Measurements from ENCODE around the gene SLC4A5. TPM values are rescaled to one million over a fixed set of nuclear protein-coding genes. Genes with fewer than 3 reads are reported as not detected.

The SLC4A5 gene
- total RNA-seq, 2 donors from 2014 or later = 2.2 to 4.4 TPM

GRCh38 chr2:74373985-74374384 is 30.8 kb upstream of the SLC4A5 start:
- Mint-ChIP-seq H3K4me1 (peaks cover 13% of the 10 kb centered on the region), H3K9me3 (no peaks in the 10 kb centered on the region), H3K27ac (no peak overlapping the region), H3K36me3 (ENCODE audit: low read depth) (peaks cover 60% of the 10 kb centered on the region), H3K27me3 (no peaks in the 10 kb centered on the region), H3K4me3 (no peak overlapping the region)
- ATAC-seq (replicated peaks) = no peak

- H3K27ac Mint-ChIP-seq = no peak overlapping the region
- no peaks in the 10 kb centered on the region for H3K9me3 Mint-ChIP-seq
- H3K4me1 Mint-ChIP-seq = peaks cover 8% of the 10 kb centered on the region
- no peaks in the 10 kb centered on the region for H3K27me3 Mint-ChIP-seq
- ATAC-seq (replicated peaks) = no peak
- peaks cover 62% of the 10 kb centered on the region for H3K36me3 Mint-ChIP-seq (ENCODE audit: low read depth)
- no peak overlapping the region for H3K4me3 Mint-ChIP-seq
Observed at GRCh38 chr2:74373221-74373676, 30.0 kb upstream of the SLC4A5 start.

GRCh38 chr2:74372674-74373073 is 29.5 kb upstream of the SLC4A5 start:
- no peak for ATAC-seq (replicated peaks)
- Mint-ChIP-seq H3K27me3 (no peaks in the 10 kb centered on the region), H3K9me3 (no peaks in the 10 kb centered on the region), H3K4me3 (no peak overlapping the region), H3K27ac (no peak overlapping the region), H3K4me1 (peaks cover 8% of the 10 kb centered on the region), H3K36me3 (ENCODE audit: low read depth) (peaks cover 62% of the 10 kb centered on the region)

- Mint-ChIP-seq H3K27me3 (no peaks in the 10 kb centered on the region), H3K36me3 (ENCODE audit: low read depth) (peaks cover 62% of the 10 kb centered on the region), H3K4me1 (peaks cover 4% of the 10 kb centered on the region), H3K27ac (peak overlapping the region; percentile 72), H3K9me3 (no peaks in the 10 kb centered on the region), H3K4me3 (no peak overlapping the region)
- ATAC-seq (replicated peaks) = no peak
Observed at GRCh38 chr2:74371421-74371820, 28.2 kb upstream of the SLC4A5 start.

- Mint-ChIP-seq H3K36me3 (ENCODE audit: low read depth) (peaks cover 70% of the 10 kb centered on the region), H3K27ac (no peak overlapping the region), H3K4me1 (peaks cover 2% of the 10 kb centered on the region), H3K9me3 (no peaks in the 10 kb centered on the region), H3K4me3 (no peak overlapping the region), H3K27me3 (no peaks in the 10 kb centered on the region)
- ATAC-seq (replicated peaks) = no peak
Observed at GRCh38 chr2:74369976-74370375, 26.8 kb upstream of the SLC4A5 start.

GRCh38 chr2:74368499-74368898 is 25.3 kb upstream of the SLC4A5 start:
- Mint-ChIP-seq H3K27ac (no peak overlapping the region), H3K4me1 (no peaks in the 10 kb centered on the region), H3K9me3 (no peaks in the 10 kb centered on the region), H3K4me3 (no peak overlapping the region), H3K27me3 (no peaks in the 10 kb centered on the region), H3K36me3 (ENCODE audit: low read depth) (peaks cover 85% of the 10 kb centered on the region)
- ATAC-seq (replicated peaks) = no peak

- Mint-ChIP-seq H3K27me3 (no peaks in the 10 kb centered on the region), H3K9me3 (no peaks in the 10 kb centered on the region), H3K4me1 (no peaks in the 10 kb centered on the region), H3K27ac (no peak overlapping the region), H3K36me3 (ENCODE audit: low read depth) (peaks cover 92% of the 10 kb centered on the region), H3K4me3 (no peak overlapping the region)
- no peak for ATAC-seq (replicated peaks)
Observed at GRCh38 chr2:74367789-74368188, 24.6 kb upstream of the SLC4A5 start.

GRCh38 chr2:74366036-74366435 is 22.8 kb upstream of the SLC4A5 start:
- Mint-ChIP-seq H3K27me3 (no peaks in the 10 kb centered on the region), H3K36me3 (ENCODE audit: low read depth) (peaks cover 98% of the 10 kb centered on the region), H3K27ac (peak overlapping the region; percentile 31), H3K9me3 (no peaks in the 10 kb centered on the region), H3K4me1 (no peaks in the 10 kb centered on the region), H3K4me3 (no peak overlapping the region)
- no peak for ATAC-seq (replicated peaks)

GRCh38 chr2:74364533-74365505 is 21.6 kb upstream of the SLC4A5 start:
- H3K27me3 Mint-ChIP-seq = no peaks in the 10 kb centered on the region
- H3K4me3 Mint-ChIP-seq = no peak overlapping the region
- H3K27ac Mint-ChIP-seq = no peak overlapping the region
- peaks cover 96% of the 10 kb centered on the region for H3K36me3 Mint-ChIP-seq (ENCODE audit: low read depth)
- no peak for ATAC-seq (replicated peaks)
- H3K4me1 Mint-ChIP-seq = no peaks in the 10 kb centered on the region
- H3K9me3 Mint-ChIP-seq = no peaks in the 10 kb centered on the region

- Mint-ChIP-seq H3K4me1 (no peaks in the 10 kb centered on the region), H3K4me3 (no peak overlapping the region), H3K27me3 (no peaks in the 10 kb centered on the region), H3K27ac (peak overlapping the region; percentile 31), H3K36me3 (ENCODE audit: low read depth) (peaks cover 92% of the 10 kb centered on the region), H3K9me3 (no peaks in the 10 kb centered on the region)
- no peak for ATAC-seq (replicated peaks)
Observed at GRCh38 chr2:74361327-74361726, 18.1 kb upstream of the SLC4A5 start.

GRCh38 chr2:74357627-74358026 is 14.4 kb upstream of the SLC4A5 start:
- Mint-ChIP-seq H3K4me1 (no peaks in the 10 kb centered on the region), H3K4me3 (no peak overlapping the region), H3K36me3 (ENCODE audit: low read depth) (peaks cover 60% of the 10 kb centered on the region), H3K27me3 (no peaks in the 10 kb centered on the region), H3K27ac (peak overlapping the region; percentile 27), H3K9me3 (no peaks in the 10 kb centered on the region)
- ATAC-seq (replicated peaks) = no peak

- no peak overlapping the region for H3K27ac Mint-ChIP-seq
- ATAC-seq (replicated peaks) = no peak
- no peaks in the 10 kb centered on the region for H3K9me3 Mint-ChIP-seq
- no peak overlapping the region for H3K4me3 Mint-ChIP-seq
- H3K36me3 Mint-ChIP-seq (ENCODE audit: low read depth) = no peaks in the 10 kb centered on the region
- no peaks in the 10 kb centered on the region for H3K27me3 Mint-ChIP-seq
- H3K4me1 Mint-ChIP-seq = peaks cover 1% of the 10 kb centered on the region
Observed at GRCh38 chr2:74349889-74350288, 6.7 kb upstream of the SLC4A5 start.

- Mint-ChIP-seq H3K4me3 (no peak overlapping the region), H3K27me3 (no peaks in the 10 kb centered on the region), H3K4me1 (peaks cover 6% of the 10 kb centered on the region), H3K9me3 (no peaks in the 10 kb centered on the region), H3K27ac (no peak overlapping the region), H3K36me3 (ENCODE audit: low read depth) (no peaks in the 10 kb centered on the region)
- no peak for ATAC-seq (replicated peaks)
Observed at GRCh38 chr2:74347742-74348141, 4.5 kb upstream of the SLC4A5 start.

- Mint-ChIP-seq H3K9me3 (no peaks in the 10 kb centered on the region), H3K4me3 (no peak overlapping the region), H3K4me1 (peaks cover 6% of the 10 kb centered on the region), H3K27ac (no peak overlapping the region), H3K27me3 (no peaks in the 10 kb centered on the region), H3K36me3 (ENCODE audit: low read depth) (no peaks in the 10 kb centered on the region)
- no peak for ATAC-seq (replicated peaks)
Observed at GRCh38 chr2:74347303-74347702, 4.1 kb upstream of the SLC4A5 start.

GRCh38 chr2:74345272-74345943 is 2.2 kb upstream of the SLC4A5 start:
- no peaks in the 10 kb centered on the region for H3K9me3 Mint-ChIP-seq
- no peaks in the 10 kb centered on the region for H3K27me3 Mint-ChIP-seq
- no peak for ATAC-seq (replicated peaks)
- H3K4me1 Mint-ChIP-seq = peaks cover 6% of the 10 kb centered on the region
- no peak overlapping the region for H3K27ac Mint-ChIP-seq
- H3K4me3 Mint-ChIP-seq = no peak overlapping the region
- no peaks in the 10 kb centered on the region for H3K36me3 Mint-ChIP-seq (ENCODE audit: low read depth)
